Activated CD4-positive, CD25-positive, alpha-beta regulatory T cell treated with anti-CD3 and anti-CD28 coated beads, Interleukin-2, amount 50 U/mL, for 24 hours (primary cell): Measurements from ENCODE around the gene SPAM1.
"Not testable (repeated sequence)": the region's sequence is repeated elsewhere in the genome, so short reads cannot be mapped to it uniquely, and the experiment has no call there.

ENCODE experiments used
- ATAC-seq, 2 donors: fragments of 150-1000 bp; cut with Tn5 transposase; one replicate each; pipeline ENCODE4 v1.10.0; 2021; ENCODE audit warnings: mild to moderate bottlenecking in 1 of 2, moderate library complexity in 1 of 2

The SPAM1 gene, protein sequence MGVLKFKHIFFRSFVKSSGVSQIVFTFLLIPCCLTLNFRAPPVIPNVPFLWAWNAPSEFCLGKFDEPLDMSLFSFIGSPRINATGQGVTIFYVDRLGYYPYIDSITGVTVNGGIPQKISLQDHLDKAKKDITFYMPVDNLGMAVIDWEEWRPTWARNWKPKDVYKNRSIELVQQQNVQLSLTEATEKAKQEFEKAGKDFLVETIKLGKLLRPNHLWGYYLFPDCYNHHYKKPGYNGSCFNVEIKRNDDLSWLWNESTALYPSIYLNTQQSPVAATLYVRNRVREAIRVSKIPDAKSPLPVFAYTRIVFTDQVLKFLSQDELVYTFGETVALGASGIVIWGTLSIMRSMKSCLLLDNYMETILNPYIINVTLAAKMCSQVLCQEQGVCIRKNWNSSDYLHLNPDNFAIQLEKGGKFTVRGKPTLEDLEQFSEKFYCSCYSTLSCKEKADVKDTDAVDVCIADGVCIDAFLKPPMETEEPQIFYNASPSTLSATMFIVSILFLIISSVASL

DNA sequence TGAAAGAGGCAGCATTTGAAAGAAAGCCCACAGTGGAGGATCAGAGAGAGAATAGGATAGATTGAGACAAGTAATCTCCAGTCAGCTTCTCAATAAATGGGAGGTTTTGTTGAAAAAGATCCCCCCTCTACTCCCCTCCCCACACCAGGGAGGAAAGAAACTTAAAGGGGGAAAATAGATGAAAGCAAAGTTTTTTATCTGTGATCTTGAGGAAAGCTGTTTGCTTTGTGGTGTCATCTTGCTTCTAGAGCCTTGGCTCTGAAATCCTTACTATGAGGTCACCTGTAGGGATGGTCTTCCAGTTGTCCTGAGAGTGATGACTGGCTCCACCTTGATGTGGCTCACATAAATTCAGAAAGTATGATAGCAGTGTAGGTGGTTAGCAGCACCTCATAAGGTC, at the start of gene SPAM1:
TSS of gene SPAM1 (plus strand) at position 301 of the 400 bp plus-strand sequence. CDS start 28,330 bp downstream, outside the sequence.
- ATAC-seq, result no peak

GRCh38 chr7:123876557-123877256, 48.3 kb upstream of the SPAM1 start:
- ATAC-seq, result no peak

GRCh38 chr7:123879628-123880027, 45.4 kb upstream of the SPAM1 start:
- no peak for ATAC-seq

- ATAC-seq, result no peak
Measured at GRCh38 chr7:123881300-123881699, 43.7 kb upstream of the SPAM1 start.

DNA sequence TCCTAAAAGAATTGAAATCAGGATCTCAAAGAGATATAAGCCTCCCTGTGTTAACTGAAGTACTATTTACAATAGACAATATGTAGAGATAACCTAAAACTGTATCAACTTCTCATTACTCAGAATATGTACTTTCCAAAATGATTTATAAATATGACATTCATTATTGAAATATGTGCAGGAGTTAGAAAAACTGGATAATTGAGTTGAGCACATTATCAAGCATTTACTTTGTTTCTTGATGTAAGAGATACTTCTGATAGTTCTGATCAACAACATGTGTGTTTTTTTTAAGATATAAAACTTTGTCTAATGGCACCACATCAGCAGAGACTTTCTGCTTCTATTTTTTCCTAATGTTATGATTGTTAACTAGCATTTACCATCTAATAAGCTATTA, 41.9 kb upstream of the SPAM1 start:
- ATAC-seq, result no peak

DNA sequence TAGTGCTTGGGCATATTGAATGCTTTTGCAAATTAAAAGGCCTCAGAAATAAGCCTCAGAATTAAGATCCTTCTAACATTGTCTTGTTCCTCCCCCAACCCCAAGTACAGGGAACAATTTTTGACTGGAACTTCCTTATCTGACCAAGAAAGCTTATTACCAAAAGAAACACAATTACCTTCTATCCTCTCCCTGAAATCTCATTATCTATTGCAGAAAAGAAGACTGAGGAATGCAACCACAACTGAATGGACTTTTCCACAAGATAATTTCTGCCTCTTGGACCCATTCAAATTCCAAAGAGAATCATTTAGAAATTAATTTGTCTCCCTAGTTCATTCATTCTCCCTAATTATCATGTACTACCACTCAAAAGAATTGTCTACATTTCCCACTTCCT, 36.8 kb upstream of the SPAM1 start:
- no peak for ATAC-seq

DNA sequence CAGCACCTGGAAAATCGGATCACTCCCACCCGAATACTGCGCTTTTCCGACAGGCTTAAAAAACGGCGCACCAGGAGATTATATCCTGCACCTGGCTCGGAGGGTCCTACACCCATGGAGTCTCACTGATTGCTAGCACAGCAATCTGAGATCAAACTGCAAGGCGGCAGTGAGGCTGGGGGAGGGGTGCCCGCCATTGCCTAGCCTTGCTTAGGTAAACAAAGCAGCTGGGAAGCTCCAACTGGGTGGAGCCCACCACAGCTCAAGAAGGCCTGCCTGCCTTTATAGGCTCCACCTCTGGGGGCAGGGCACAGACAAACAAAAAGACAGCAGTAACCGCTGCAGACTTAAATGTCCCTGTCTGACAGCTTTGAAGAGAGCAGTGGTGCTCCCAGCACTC, 30.3 kb upstream of the SPAM1 start:
- ATAC-seq, result not testable (repeated sequence)

DNA sequence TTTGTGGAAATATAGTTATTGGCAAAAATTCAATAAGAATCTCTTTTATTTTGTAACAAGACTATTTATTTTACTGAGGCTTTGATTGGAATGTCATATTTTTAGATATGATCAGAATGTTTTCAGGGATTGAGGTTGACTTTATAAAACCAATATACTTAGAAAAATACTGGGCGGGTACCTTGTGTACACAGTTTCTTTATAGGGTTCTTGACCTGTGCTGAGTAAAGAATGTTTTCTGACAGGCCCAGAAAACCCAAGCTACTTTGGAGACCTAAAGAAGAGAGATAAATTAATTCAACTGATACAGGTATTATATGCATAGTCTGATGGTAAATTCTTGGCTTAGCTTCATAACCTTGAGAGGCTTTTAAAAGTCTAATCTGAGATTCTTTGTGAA, 23.9 kb upstream of the SPAM1 start:
- no peak for ATAC-seq

GRCh38 chr7:123905714-123906113, 19.3 kb upstream of the SPAM1 start:
- ATAC-seq, result no peak

DNA sequence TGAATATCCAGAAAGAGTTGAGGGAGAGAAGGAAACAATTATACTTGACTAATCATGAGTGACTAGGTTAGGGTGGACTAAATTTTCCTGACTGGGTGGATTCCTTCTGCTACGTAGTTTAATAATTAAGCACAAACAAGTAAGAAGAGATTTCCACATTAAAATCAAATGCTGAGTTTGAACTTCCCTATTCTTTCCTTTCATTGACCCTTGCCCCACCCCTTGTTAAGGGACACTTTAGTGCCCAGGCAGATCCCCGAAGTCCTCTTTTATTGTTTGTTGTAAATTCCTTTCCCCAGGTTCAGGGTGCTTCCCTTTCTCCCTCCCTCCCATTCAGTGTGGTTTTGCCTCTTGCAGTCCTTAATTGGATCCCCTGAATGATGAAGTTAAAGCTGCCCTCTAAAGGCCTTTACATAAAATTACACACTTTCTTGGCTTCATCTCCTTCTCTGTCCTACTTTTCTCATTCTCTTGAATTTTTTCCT, 8.8 kb upstream of the SPAM1 start:
- no peak for ATAC-seq

DNA sequence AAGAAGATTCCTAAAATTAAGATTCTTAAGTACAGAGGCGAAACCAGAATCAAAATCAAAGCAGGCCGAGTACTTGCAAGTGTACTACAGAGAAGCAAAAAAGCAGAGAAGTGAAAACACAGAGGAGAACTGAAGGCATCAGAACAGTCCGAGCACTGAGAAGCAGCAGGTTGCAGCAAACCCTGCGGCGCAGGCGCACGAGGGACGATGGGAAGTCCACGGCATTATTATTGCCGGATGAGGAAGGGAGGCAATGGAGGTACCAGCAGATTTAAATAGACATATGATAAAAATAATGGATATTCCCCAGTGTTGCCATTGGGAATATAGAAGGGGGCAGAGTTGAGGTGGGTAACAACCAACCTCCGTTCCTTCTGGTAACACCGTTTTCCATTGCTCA, 7.2 kb upstream of the SPAM1 start:
- ATAC-seq, result no peak

DNA sequence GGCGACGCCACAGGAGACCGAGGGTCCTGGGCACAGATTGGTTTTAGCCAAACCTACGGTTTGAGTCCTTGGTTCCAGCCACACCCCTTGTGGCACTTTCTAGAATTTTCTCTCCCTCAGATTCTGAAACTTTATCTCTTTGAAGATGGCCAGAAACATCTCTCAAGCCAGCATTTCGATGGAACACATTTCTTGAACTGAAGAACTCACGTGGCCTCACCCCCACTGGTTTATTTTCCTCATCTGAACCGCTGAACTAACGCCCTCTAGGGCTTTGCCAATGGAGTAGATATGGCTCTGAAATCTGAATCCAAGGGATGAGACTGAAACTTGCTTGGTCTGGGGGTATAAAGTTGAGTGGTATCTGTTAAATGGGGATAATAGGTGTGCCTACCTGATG, 6.7 kb upstream of the SPAM1 start:
- no peak for ATAC-seq

DNA sequence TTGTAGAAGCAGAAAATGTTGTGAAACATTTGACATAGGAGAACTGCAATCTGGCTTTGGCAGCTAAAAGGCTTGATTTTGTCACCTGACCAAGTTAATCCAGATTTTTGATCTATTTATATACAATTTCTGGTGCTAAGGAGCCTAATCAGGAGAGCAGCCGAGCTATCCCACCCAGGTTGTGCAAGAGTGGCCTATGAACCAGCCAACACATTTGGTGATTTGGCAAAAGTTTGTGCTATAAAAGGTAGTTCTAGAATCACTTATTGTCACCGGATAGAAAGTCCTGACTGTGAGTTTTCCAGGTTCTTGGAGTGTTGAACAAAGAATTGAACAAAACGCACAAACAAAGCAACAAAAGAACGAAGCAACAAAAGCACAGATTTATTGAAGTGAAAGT, 1.4 kb upstream of the SPAM1 start:
- ATAC-seq, result no peak

DNA sequence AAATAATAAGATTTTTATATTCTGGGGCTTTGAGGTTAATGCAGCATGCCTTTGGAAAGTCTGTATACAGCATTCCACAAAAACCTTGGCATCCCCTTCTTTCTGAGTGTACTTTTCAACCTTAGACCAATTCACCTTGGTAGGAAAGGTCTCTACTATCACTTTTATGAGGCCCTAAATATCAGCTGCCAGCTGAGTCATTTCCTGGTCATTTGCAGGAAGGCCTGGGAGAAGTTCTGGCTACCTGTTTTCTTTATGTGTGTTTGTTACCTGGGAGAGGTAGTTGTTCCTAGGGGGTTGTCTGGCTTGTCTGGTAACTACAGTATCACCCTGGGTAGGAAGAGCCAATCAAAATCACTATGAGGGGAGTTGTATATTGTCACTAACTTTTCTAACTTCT, 4.1 kb downstream of the SPAM1 start:
- no peak for ATAC-seq

GRCh38 chr7:123929655-123930054, 4.6 kb downstream of the SPAM1 start:
- ATAC-seq, result no peak

- no peak for ATAC-seq
Measured at GRCh38 chr7:123935436-123936381, 10.7 kb downstream of the SPAM1 start.

DNA sequence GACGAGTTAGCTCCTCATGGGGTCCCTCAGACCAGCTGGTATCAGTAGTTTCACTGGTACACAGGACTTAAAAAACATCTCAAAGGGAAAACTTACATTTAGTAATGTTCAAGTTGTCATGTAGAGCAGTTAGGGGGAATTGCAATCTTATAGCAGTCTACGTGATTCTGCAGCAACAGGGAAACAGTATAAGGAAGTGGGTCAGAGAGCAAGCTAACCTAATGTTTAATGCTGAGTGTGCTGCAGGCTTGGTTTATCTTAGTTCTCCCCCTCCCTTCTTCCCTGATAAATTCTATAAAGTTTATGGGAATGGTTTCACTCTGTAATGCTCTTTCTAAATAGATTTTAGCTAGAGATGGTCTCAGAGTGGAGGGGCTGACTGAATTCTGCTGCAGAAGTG, 11.3 kb downstream of the SPAM1 start:
- ATAC-seq, result no peak

DNA sequence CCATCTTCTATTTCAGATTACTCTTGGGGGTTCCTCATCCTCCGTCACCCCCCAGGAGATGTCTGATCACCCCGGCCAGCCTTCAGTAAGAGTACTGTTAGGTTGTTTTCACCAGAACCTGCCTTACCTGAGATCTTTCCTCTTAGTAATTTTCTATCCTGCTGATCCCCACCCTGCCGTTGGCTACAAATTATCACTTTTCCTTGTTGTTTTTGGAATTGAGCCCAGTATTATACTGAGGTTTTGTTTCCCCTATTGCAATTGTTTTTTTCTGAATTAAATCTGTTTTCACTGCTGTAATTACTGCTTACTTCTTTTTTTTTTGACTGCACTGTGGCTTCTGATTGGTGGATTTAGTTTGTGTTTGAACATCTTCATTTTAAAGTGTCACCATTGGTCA, 14.7 kb downstream of the SPAM1 start:
- ATAC-seq, result no peak

GRCh38 chr7:123941391-123942180, 16.5 kb downstream of the SPAM1 start:
- ATAC-seq, result no peak

- ATAC-seq, result no peak
Measured at GRCh38 chr7:123944395-123944794, 19.4 kb downstream of the SPAM1 start.

DNA sequence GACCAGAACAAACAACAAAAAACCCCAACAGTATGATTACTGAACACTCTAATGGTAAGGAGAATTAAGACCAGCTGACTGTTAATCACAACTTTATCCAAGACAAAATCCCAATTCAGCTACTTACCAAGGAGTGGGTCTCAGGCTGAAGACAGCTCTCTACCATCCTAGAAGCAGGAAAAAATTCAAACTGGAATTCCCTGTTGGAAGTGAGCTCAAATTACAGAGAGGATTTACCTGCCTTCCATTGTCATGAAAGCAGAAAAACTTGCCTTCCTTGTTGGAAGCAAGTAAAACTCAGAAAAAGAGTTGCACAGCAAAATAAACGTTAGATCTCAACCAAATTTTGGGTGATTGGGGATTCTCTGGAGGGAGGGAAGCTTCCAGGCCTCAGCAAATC, 20.9 kb downstream of the SPAM1 start:
- ATAC-seq, result no peak

GRCh38 chr7:123948136-123948535, 23.1 kb downstream of the SPAM1 start:
- no peak for ATAC-seq
